Activated CD8-positive, alpha-beta memory T cell treated with anti-CD3 and anti-CD28 coated beads, Interleukin-2, amount 50 U/mL, for 48 hours (primary cell): ENCODE results near the gene CCDC92.
"Not testable (repeated sequence)": the region's sequence is repeated elsewhere in the genome, so short reads cannot be mapped to it uniquely, and the experiment has no call there.

Experiments
- DNase-seq: peaks from one replicate; pipeline ENCODE4 v3.0.0-alpha.2; 2020

The CCDC92 gene

DNA sequence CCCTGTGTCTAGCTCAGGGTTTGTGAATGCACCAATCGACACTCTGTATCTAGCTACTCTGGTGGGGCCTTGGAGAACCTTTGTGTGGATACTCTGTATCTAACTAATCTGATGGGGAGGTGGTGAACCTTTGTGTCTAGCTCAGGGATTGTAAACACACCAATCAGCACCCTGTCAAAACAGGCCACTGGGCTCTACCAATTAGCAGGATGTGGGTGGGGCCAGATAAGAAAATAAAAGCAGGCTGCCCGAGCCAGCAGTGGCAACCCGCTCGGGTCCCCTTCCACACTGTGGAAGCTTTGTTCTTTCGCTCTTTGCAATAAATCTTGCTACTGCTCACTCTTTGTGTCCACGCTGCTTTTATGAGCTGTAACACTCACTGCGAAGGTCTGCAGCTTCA lies 25.1 kb downstream of the CCDC92 start:
- DNase-seq, result not testable (repeated sequence)

DNA sequence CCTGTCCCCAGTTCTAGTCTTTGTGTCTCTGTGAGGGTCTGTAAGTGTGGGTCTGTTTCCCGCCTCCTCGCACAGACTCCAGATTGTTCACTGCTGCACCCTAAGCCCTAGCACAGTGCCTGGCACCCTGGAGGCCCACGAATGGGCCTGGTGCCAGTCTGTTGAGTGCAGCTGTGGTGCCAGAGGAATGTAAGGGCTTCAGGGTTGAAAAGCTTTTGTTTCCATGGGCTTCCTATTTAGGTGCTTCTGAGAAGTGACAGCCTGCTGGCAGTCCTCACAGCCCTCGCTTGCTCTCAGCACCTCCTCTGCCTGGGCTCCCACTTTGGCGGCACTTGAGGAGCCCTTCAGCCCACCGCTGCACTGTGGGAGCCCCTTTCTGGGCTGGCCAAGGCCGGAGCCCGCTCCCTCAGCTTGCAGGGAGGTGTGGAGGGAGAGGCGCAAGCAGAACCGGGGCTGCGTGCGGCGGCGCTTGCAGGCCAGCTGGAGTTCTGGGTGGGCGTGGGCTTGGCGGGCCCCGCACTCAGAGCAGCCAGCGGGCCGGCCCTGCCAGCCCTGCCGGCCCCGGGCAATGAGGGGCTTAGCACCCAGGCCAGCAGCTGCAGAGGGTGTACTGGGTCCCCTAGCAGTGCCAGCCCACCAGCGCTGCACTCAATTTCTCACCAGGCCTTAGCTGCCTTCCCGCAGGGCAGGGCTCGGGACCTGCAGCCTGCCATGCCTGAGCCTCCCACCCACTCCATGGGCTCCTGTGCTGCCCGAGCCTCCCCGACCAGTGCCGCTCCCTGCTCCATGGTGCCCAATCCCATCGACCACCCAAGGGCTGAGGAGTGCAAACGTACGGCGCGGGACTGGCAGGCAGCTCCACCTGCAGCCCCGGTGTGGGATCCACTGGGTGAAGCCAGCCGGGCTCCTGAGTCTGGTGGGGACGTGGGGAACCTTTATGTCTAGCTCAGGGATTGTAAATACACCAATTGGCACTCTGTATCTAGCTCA lies 25.8 kb downstream of the CCDC92 start:
- DNase-seq, result not testable (repeated sequence)

DNA sequence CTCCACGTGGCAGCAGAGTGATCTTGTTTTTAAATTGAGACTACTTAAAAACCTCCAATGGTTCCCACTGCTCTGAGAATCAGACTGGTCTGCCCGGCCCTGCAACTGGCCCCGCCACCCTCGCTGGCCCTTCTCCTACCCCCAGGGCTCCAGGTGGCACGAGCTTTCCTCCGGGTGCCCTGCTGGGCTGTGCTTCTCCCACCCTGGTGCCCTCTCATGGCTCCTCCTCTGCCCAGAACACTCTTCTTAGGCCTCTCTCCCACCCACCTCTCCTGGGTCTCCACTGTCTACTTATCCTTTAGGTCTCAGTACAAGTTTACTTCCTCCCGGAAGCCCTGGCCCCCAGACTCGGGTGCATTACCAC lies 26.5 kb downstream of the CCDC92 start:
- no peak for DNase-seq

- no peak for DNase-seq
Observed at GRCh38 chr12:123945287-123946151, 27.1 kb downstream of the CCDC92 start.

- no peak for DNase-seq
Observed at GRCh38 chr12:123944696-123945095, 27.9 kb downstream of the CCDC92 start.

DNA sequence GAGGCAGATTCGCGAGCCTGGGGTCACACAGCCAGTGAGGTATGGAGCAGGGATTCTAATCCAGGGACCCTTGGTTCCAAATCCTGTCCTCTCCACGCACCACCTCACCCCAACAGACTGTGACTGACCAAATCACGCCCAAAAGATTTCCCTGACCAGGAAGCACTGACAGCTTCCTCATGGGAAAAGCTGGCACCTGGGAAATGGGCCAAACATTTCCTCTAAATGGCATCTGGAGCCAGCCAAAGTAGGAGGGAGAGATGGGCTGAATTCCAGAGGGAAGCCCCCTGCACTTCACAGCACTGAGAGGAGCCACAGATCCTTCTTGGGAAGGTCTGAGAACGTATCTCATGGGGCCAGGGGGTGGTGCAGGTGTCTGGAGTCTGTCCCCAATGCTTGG lies 28.8 kb downstream of the CCDC92 start:
- DNase-seq, result no peak

GRCh38 chr12:123942911-123943648 lies 29.6 kb downstream of the CCDC92 start:
- no peak for DNase-seq

- no peak for DNase-seq
Observed at GRCh38 chr12:123942238-123942653, 30.4 kb downstream of the CCDC92 start.

GRCh38 chr12:123941624-123942237 lies 30.9 kb downstream of the CCDC92 start:
- no peak for DNase-seq

DNA sequence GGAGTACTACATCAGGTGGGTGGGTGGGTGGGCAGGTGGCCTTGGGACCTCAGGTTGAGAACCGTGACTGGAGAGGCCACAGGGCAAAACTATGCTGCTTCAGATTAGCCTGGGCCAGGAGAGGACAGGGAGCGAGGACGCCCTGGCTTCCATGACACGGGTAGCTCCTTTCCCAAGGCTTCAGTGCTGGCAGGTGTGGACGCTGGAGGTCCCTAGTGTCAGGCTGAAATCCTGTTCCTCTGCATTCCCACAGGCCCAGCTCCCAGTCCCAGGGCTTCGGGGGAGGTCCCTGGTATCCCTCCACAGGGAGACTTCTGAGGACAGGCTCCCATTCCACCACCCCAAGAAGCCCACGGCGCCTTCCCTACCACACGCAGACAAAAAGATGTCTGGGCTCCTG lies 31.6 kb downstream of the CCDC92 start:
- DNase-seq, result no peak

GRCh38 chr12:123940627-123940966 lies 32.0 kb downstream of the CCDC92 start:
- DNase-seq, result no peak

GRCh38 chr12:123939716-123940626 lies 32.7 kb downstream of the CCDC92 start:
- no peak for DNase-seq

GRCh38 chr12:123938679-123939480 lies 33.8 kb downstream of the CCDC92 start:
- no peak for DNase-seq

GRCh38 chr12:123937707-123938591 lies 34.7 kb downstream of the CCDC92 start:
- peak; percentile 65 for DNase-seq

GRCh38 chr12:123936956-123937706 lies 35.5 kb downstream of the CCDC92 start:
- no peak for DNase-seq

GRCh38 chr12:123936471-123936870 lies 36.2 kb downstream of the CCDC92 start:
- DNase-seq, result no peak

GRCh38 chr12:123935956-123936355 lies 36.7 kb downstream of the CCDC92 start:
- DNase-seq, result no peak

DNA sequence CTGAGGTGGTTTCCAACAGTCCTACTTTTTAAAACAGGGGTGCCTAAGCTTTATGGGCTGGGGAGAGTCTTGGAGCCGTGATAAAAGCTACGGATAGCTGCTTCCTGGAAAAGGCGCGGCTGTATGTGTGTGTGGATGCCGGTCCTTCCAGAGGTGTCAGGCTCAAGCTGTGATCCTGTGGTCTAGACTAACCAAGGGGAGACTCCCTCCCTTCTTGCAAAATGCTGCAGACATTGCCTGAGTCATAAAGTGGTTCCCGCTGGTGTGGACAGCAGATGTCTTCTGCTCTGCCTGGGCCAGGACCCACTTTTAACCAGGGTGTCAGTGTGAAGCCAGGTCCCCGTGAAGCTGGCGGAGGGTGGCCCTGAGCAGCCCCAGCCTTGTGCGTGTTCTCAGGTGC lies 37.8 kb downstream of the CCDC92 start:
- no peak for DNase-seq
